DMS114 treated with DMSO at 0.1 percent for 48 hours (cell line): ENCODE data around the gene KCNIP1.
"Not testable (repeated sequence)": the region's sequence is repeated elsewhere in the genome, so short reads cannot be mapped to it uniquely, and the experiment has no call there.

Experiments used
- DNase-seq: peaks from one replicate; lab custom pipeline; 2025; ENCODE audit not compliant: unreplicated experiment; lab: John Stamatoyannopoulos, UW

KCNIP1 gene

DNA sequence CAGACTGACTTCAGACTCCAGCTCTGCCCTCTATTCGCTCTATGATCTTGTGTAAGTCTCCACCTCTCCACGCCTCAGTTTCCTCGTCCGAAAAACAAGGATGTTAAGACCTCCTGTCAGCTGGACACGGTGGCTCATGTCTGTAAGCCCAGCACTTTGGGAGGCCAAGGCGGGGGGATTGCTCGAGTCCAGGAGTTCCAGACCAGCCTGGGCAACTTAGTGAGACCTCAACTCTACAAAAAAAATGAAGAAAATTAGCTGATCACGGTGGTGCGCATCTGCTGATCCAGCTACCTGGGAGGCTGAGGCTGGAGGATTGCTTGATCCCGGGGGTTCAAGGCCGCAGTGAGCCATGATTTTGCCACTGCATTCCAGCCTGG is 243.1 kb downstream of the KCNIP1 start:
- no peak for DNase-seq

GRCh38 chr5:170747357-170747756 is 243.5 kb downstream of the KCNIP1 start:
- no peak for DNase-seq

DNA sequence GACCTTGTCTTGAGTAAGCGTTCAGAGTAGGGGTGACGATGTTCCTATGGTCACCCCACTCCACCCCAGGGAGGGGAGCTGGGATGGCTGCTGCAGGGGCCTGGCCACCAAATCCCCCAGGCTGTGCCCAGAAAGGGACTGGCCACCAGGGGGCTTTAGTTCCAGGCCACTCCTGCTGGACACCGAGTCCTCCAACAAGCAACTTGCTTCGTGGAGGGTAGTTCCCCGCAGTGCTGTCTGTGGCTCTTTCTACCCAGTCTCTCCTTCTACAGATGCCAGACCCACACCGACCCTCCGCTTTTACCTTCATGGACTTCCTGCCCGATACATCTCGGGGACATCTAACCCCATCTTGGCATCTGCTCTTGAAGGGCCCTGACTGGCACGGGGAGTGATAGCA is 244.0 kb downstream of the KCNIP1 start:
- peak; percentile 11 for DNase-seq

GRCh38 chr5:170748951-170749471 is 245.2 kb downstream of the KCNIP1 start:
- no peak for DNase-seq

DNA sequence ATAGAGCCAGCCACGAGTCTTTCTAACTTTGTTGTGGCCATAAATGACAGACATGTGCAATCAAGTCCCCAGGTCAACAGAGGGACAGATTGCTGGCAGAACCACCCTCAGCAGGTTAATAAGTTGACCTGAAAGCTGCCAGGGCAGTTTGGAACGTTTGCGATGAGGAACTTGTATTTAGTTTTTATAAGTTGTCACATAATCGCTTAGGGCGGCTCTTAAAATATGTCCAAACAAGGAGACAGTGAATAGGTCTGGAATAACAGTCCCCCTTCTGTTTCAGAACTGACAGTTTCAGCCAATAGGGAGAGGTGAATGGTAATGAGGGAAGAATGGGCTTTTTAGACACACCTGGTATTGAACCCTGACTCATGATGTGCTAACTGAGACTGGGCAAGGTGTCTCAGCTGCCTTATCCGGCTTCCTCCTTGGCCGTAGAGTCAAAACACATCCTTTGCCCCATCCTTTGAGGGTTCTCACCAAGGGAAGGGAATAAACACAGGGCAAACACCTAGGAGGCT is 246.2 kb downstream of the KCNIP1 start:
- no peak for DNase-seq

DNA sequence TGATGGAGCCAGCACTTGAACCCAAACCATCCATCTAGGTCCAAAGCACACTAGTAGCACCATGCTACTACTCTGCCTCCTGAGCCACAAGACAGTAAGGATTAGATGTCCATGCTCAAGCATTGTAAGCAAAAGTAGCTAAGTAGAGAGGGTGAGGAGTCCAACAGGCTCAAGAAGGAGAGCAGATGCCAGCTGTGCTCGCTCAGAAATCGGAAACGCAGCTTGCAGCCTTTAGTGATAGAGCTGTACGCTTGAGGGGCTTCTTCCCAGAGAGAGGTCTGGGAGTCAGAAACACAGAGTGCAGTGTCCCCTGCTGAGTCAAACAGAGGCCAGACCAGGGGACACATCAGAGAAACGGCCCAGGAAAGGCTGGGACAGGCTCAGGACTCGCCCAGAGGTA is 247.0 kb downstream of the KCNIP1 start:
- DNase-seq = no peak

DNA sequence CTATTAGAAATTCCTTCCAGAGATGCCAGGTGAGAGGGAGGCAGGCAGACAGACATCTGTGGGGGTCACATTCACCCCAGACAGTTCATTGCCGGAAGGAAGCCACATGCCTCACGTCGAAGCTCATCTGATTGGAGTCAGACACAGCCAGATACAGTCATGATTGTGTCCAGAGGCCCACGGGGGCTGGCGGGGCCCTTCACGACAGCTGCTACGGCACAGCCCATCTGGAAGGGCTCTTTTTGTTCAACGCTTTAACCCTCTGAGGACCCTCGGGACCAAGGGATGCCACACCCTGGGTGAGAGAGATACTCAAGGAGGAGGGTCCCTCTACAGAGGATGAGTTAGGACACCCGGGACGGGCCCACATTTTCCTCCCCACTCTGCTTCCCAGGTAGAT is 247.8 kb downstream of the KCNIP1 start:
- no peak for DNase-seq

DNA sequence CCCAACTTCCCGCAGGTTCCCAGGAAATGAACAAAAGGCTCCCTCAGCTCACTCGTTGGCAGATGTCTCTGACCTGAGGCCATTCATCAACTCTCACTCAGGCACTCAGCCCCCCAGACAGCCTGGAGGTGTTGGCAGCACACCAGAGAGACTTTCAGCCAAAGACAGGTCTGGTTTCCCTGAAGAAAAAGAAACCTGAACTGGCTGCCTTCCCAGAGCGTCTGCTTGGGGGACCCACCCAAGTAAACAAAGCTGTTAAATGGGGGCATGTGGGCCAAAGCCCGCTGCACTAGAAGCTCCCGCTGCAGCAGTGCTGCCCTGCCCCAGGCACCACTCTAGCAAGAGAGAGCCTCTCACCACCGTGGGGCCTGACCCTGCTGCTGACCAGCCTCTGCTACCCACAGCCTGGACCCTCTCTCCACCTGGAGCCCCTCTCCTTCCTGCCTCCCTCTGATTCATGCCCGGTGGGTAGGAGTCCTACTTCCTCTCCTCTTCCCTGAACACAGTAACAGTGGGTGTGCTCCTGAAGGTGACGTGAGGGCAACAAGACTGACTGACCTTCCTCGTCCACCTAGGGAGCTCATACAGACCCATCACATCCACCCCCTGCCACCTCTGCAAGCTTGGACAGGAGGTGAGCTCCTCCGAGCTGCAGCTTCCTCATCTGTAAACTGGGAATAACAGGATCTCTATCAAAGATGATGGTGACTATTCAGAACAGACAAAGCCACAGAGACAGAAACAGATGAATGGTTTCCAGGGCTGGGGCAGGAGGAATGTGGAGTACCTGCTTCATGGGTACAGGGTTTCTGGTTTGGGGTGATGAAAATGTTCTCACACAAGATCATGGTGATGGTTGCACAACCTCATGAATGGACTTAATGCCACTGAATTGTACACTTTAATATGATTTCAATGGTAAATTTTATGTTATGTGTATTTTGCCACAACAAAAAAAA is 248.7 kb downstream of the KCNIP1 start:
- DNase-seq = no peak

DNA sequence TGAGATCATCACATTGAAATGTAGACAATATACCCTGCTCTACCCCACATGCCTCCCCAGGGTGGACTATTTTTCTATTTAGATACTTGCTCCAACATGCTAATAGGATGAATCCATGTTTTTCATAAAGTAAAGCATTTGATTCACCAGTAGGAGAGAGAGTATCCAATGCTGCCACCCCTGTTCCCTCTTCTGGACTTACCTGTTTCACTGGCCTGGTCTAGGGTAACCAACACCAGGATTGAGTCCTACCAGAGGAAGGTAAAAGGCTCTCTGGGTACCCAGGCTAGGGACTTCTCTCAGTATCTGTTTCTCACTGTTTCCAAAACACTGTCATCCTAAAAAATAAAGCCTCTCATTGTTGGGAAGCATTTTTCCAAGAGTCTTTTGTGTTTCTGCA is 249.5 kb downstream of the KCNIP1 start:
- DNase-seq = no peak

DNA sequence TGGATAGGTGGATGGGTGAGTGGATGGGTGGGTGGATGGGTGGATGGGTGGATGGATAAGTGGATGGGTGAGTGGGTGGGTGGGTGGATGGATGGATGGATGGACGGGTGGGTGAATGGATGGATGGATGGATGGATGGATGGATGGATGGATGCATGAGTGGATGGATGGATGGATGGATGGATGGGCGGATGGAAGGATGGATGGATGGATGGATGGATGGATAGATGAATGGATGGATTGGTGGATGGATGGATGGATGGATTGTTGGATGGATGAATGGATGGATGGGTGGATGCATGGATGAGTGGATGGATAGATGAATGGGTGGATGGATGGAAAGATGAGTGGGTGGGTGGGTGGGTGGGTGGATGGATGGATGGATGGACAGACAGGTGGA is 250.7 kb downstream of the KCNIP1 start:
- not testable (repeated sequence) for DNase-seq

DNA sequence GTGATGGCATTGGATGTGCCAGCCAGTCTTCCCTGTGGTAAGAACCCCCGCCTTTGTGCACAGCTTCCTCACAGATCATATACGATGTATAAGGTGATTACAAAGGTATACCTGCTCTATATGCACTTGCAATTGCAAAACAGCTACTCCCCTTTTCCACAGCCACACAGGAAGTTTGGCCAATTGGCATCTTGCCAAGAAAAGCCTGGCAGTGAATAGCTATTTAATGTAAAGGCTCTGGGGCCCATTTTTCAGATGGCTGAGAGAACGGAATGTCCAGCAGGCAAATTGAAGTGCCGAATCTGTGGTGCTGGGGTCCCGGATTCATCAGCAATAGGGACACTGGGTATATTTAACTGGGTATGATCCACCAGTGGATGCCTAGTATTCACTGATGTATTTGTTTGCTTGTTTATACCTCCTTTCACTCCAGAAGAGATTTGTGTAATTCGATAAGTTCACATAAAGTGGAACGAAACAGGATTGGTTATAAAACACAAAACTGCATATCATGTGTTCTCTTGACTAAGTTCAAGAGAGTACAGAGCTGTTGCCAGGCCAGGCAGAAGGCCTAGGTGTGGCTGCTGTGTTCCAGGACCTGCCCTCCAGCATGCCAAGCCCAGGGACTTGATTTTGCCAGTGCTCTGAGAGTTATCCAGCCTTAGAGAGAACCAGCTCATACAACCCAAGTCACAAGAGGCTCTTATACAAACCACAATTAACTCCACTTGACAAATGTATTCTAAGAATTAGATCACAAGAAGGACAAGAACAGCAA is 252.0 kb downstream of the KCNIP1 start:
- no peak for DNase-seq

DNA sequence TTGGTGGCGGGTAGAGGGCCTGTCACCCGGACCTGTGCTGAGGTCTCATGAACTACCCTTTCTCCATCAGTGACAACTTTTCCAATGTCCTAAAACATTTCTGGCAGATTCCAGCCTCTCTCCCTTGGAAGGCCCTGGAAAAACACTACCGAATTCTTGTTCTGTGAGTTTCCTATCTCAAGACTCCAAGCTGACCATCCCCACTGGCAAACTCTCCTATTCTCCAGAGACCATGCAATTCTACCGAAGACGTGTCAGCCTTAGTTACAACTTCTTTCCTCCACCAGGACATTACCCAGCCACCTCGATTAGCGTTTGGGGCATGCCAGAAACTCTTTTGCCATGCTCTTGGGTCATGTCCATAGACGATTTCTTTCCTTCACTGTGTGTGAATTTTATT is 252.9 kb downstream of the KCNIP1 start:
- no peak for DNase-seq

DNA sequence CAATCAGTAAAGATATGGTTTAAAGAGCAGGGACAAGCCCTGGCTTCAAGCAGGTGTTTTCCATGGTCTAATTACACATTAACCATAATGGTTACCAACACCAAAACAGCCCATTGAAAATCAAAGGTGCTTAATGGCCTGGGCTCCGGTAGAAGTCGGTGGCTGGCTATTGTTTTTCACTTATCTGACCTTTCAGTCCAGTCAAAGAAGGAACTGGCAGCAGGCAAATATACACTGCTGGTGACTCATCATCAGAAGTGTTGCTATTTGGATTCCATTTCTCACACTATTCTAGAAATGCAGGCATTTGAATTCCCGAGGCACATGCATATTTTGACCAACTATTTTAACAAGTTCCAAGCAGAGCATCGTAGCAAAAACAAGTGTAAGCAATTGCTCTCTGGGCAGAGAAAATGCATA is 253.4 kb downstream of the KCNIP1 start:
- DNase-seq = no peak

DNA sequence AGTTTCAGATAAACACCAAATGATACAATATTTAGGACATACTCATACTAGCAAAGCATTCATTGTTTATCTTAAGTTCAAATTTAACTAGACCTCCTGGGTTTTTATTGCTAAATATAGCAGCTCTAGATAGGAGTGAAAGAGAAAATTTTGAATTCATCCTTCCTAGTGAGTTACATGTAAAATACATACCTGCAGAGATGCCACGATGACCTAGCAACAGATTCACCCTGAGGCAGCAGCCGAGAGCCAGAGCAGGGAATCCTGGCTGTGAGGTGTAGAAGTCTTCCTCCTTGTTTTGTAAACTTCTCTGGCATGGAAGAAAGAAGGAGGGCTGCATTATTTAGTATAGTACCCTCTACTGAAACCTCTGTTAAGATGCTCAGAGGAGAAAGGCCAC is 253.8 kb downstream of the KCNIP1 start:
- no peak for DNase-seq

GRCh38 chr5:170758481-170758880 is 254.7 kb downstream of the KCNIP1 start:
- no peak for DNase-seq

DNA sequence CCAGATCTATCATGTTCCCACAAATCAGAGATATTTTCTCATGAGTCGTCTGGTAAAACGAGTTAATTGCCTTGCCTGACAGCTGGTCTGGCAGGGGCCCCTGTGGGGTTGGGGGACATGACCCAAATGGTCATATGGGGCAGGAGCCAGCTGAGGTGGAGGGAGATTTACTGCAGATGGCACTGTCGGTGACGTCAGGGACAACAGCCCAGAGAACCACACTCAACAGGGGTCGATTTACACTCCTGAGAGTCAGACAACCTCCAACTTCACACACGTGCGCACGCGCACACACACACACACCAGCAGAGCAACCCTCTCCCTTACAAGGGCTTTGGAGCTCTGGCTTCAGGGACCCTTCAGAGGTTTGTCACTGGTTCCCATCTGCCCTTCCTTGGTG is 256.3 kb downstream of the KCNIP1 start:
- no peak for DNase-seq

- no peak for DNase-seq
These were observed 257.4 kb downstream of the KCNIP1 start for GRCh38 chr5:170761048-170761707.

DNA sequence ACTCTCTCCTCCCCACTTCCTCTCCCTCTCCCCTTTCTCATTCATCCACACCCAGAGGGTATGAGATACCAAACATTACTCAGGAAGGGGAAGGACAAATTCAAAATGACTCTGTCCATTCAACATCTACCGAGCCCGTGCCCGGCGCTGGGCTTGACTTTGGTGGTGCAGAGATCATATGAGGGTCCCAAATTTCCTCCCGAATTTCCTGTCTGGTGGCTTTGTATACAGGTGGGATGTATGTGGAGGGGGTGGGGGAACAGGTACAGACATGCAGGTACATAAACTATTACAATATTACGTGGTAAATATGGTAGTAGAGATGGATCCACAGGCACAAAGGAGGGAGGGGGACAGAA is 257.9 kb downstream of the KCNIP1 start:
- DNase-seq = no peak

DNA sequence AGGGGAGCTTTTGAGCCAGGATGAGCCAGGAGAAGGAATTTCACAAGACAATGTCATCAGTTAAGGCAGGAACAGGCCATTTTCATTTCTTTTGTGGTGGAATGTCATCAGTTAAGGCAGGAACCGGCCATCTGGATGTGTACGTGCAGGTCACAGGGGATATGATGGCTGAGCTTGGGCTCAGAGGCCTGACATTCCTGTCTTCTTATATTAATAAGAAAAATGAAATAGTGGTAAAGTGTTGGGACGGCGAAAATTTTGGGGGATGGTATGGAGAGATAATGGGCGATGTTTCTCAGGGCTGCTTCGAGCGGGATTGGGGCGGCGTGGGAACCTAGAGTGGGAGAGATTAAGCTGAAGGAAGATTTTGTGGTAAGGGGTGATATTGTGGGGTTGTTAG is 258.5 kb downstream of the KCNIP1 start:
- not testable (repeated sequence) for DNase-seq

DNA sequence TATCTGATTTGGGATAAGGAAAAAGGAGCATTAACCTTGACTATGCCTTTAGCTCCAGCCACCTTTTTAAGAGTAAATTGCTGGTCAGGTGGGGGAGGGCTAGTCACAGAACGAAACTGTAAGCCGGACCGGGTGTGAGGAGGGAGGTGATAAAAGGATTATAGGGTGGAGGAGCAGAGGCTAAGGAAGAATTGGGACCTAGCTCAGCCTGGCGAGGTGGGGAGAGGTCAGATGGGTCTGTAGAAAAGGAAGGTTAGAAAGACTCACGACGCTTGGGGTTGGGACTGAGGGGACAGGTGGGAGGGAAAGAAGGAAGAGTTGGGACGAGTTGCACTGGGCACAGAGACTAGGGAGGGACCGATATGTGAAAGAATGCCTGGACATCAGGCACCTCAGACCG is 262.0 kb downstream of the KCNIP1 start:
- DNase-seq = not testable (repeated sequence)

DNA sequence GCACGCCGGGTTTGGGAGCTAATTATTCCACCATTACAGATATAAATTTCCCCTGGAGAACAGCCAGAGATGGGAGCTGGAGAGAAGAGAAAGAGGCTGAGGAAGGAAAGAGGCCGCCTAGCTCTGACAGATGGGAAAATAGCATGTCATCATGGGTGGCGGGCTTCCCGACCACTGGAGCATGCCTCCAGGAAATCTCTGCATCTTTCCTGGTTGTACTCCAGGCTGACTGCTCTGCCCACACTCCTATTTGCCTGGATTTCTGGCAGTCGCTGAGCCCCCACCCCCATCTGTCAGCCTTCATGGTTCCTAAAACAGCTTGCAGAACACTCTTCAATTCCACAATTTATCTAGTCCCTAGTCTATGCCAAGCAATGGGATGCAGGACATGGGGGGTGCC is 265.4 kb downstream of the KCNIP1 start:
- no peak for DNase-seq
